Activated naive CD4-positive, alpha-beta T cell treated with anti-CD3 and anti-CD28 coated beads for 36 hours (primary cell): ENCODE results near the gene ZFTA. TPM values are rescaled to one million over a fixed set of nuclear protein-coding genes. Genes with fewer than 3 reads are reported as not detected.
"Not testable (repeated sequence)": the region's sequence is repeated elsewhere in the genome, so short reads cannot be mapped to it uniquely, and the experiment has no call there.

Experiments used
- CTCF ChIA-PET: fragments of 350-600 bp; sonication (Branson Sonifier 250); formaldehyde crosslinking; loops from one replicate; lab custom pipeline; 2021; ENCODE audit warnings: antibody characterized with exemption; lab: Charles Lee
- DNase-seq: peaks from one replicate; pipeline ENCODE4 v3.0.0-alpha.2; 2020
- H3K27ac Mint-ChIP-seq: one replicate; pipeline ENCODE4 v1.8.0; 2021; ENCODE audit warnings: mild to moderate bottlenecking, mixed read lengths
- H3K27me3 Mint-ChIP-seq: one replicate; pipeline ENCODE4 v1.8.0; 2021; ENCODE audit warnings: low read depth, mixed read lengths
- H3K36me3 Mint-ChIP-seq: one replicate; pipeline ENCODE4 v1.8.0; 2021; ENCODE audit warnings: low read depth, mixed read lengths
- H3K4me1 Mint-ChIP-seq: one replicate; pipeline ENCODE4 v1.8.0; 2021; ENCODE audit warnings: low read depth, mixed read lengths
- H3K4me3 Mint-ChIP-seq: one replicate; pipeline ENCODE4 v1.8.0; 2021; ENCODE audit warnings: mild to moderate bottlenecking, moderate library complexity, mixed read lengths
- H3K9me3 Mint-ChIP-seq: one replicate; pipeline ENCODE4 v1.8.0; 2021; ENCODE audit warnings: mixed read lengths
- intact Hi-C: fragments of 100-400 bp; cut with micrococcal nuclease; formaldehyde crosslinking; loops from one replicate; pipeline ENCODE4 v1.15.1; 2023
- total RNA-seq, 2 experiments: library from RNA; stranded (reverse); gene quantifications; one replicate each; pipeline ENCODE4 v1.2.3, GENCODE V29; 2021

ZFTA gene
- under 1 TPM; 0.91 TPM for total RNA-seq

DNA sequence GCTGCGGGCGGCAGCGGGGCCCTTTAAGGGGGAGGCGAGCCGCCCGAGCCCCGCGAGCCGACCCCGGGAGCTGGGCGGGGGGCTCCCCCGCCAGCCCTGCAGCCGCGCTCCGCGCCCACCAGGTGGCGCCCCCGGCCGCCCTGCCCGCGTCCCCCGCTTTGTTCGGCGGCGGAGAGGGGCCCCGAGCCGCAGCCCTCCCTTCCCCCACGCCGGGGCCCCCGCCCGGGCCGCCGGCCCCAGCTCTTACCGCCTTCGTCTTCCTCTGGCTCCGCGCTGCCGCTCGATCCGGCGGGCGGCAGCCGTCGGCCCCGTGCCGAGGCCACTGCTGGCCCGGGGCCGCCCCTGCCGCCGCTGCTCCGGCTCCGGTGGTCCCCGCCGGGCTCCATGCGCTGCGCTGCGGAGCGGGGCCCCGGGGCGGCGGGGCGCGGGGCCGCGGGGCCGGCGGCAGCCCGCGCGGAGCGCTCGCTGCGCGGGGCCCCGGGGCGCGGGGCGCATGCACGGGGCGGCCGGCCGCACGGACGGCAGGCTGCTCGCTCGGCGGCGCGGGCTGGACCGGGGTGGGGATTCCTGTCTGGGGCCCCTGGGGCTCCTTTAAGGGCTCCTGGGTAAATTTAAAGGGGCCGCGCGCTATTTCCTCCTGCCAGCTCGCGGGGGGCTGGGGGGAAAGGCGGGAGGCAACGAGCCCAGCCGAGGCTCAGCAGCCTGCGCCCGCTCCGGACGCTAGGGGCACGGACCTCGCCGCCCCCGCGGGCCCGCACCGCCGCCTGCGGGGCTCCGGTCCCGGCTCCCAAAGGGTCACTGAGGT lies at the start of gene ZFTA:
ZFTA (minus strand) TSS at position 539 of the 805 bp plus-strand sequence; CDS start at position 386, 153 bp downstream.
- intact Hi-C loops: loop anchor here (1.0 to 5.0 kb wide), 4 partner anchors 70 to 380 kb away; partner anchors contain the start of genes MARK2 and NAA40
- H3K36me3 Mint-ChIP-seq: peaks cover 2% of the 10 kb centered on the region
- no peaks in the 10 kb centered on the region for H3K9me3 Mint-ChIP-seq
- CTCF ChIA-PET: interaction anchor here (0.6 to 3.0 kb wide), 10 partner anchors 11 to 177 kb away, joined by 3 to 17 read pairs (median 4); no protein-coding TSS in a partner anchor
- H3K4me1 Mint-ChIP-seq: peaks cover 11% of the 10 kb centered on the region
- peak within 1 kb of the TSS; percentile 88 for H3K4me3 Mint-ChIP-seq
- H3K27me3 Mint-ChIP-seq: peaks cover 12% of the 10 kb centered on the region
- peak; percentile 49 for DNase-seq
- no peak within 1 kb of the TSS for H3K27ac Mint-ChIP-seq

DNA sequence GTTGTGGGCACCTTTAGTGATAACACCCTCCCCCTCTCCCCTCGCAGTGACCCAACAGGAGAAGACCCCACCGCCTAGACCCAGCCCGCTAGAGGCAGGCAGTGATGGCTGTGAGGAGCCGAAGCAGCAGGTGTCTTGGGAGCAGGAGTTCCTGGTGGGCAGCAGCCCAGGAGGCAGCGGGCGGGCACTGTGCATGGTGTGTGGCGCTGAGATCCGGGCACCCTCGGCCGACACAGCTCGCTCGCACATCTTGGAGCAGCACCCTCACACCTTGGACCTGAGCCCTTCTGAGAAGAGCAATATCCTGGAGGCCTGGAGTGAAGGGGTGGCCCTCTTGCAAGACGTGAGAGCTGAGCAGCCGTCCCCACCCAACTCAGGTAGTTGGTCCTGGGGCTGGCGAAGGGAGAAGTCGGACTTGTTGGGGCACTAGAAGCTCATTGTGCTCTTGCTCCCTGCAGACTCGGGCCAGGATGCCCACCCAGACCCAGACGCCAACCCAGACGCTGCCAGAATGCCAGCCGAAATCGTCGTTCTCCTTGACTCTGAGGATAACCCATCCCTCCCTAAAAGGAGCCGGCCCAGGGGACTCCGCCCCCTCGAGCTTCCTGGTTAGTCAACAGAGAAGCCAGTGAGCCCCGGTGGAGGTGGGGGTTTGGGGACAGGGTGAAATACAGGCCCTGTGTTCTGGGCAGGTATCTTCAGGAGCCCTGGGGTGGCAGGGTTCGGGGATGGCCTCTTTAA lies 49.4 kb upstream of the ZFTA start:
- Mint-ChIP-seq H3K9me3 (no peaks in the 10 kb centered on the region), H3K4me1 (peaks cover 13% of the 10 kb centered on the region), H3K4me3 (no peak overlapping the region), H3K36me3 (peaks cover 25% of the 10 kb centered on the region), H3K27me3 (no peaks in the 10 kb centered on the region), H3K27ac (no peak overlapping the region)
- CTCF ChIA-PET: interaction anchor here (0.6 to 1.5 kb wide), 3 partner anchors 18 to 138 kb away, joined by 4 to 5 read pairs (median 4); no protein-coding TSS in a partner anchor
- no peak for DNase-seq
- intact Hi-C loops: no loop called here

DNA sequence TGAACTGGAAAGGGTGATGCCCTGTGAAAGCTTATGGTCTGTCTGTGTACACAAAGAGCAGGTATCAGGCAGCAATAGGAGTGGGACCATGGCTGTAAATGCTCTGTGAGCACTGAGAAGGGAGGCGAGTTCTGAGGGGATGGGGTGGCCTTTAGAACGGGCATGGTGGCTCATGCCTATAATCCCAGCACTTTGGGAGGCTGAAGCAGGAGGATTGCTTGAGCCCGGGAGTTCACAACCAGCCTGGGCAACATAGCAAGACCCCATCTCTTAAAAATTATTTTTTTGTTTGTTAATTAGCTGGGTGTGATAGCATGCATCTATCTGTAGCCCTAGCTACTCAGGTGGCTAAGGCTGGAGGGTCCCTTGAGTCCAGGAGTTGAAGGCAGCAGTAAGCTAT lies 48.2 kb upstream of the ZFTA start:
- no peak overlapping the region for H3K4me3 Mint-ChIP-seq
- H3K36me3 Mint-ChIP-seq: peaks cover 18% of the 10 kb centered on the region
- no peak for DNase-seq
- H3K27me3 Mint-ChIP-seq: no peaks in the 10 kb centered on the region
- no peaks in the 10 kb centered on the region for H3K9me3 Mint-ChIP-seq
- CTCF ChIA-PET: interaction anchor here (1.5 kb wide), 1 partner anchor 19 kb away, joined by 5 read pairs; no protein-coding TSS in a partner anchor
- H3K4me1 Mint-ChIP-seq: peaks cover 18% of the 10 kb centered on the region
- intact Hi-C loops: no loop called here
- no peak overlapping the region for H3K27ac Mint-ChIP-seq

DNA sequence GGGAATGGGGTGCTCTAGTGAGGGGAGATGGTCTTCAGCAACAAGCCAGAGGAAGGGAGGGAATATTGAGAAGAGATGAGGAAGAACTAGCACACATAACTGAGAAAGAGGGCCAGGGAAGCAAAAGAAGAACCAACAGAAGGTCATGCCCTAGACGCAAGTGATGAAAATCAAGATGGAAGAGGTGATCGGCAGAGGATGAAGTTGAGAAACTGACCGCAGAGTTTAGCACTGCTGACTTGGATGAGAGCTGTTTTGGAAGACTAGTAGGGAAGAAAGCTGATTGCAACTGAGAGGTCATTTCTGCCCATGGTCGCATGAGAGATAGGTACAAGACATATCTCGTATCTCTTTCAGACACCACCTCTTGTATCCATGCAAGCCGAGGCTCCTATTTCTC lies 47.6 kb upstream of the ZFTA start:
- H3K4me3 Mint-ChIP-seq: no peak overlapping the region
- peaks cover 16% of the 10 kb centered on the region for H3K36me3 Mint-ChIP-seq
- peaks cover 18% of the 10 kb centered on the region for H3K4me1 Mint-ChIP-seq
- H3K27ac Mint-ChIP-seq: no peak overlapping the region
- no peaks in the 10 kb centered on the region for H3K9me3 Mint-ChIP-seq
- intact Hi-C loops: no loop called here
- CTCF ChIA-PET: interaction anchor here (1.5 kb wide), 1 partner anchor 20 kb away, joined by 5 read pairs; no protein-coding TSS in a partner anchor
- H3K27me3 Mint-ChIP-seq: peaks cover 3% of the 10 kb centered on the region
- no peak for DNase-seq

DNA sequence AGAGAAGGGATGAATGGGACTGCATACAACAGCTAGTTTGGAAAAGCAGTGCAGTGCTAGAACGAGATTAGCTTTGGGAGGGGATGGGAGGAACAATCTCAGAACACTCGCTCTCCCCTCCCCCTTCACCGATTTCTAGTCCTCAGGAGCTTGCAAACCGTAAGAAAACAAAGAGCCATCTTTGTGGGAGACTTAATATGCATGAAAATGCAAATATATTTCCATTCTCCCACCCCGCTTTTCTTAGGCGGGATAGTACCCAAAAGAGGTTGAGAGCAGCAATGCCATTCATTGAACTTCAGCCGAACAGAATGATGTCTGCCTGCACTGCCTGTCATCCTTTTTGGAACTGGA lies 45.8 kb upstream of the ZFTA start:
- CTCF ChIA-PET: no interaction called here
- intact Hi-C loops: no loop called here
- no peak for DNase-seq
- no peaks in the 10 kb centered on the region for H3K9me3 Mint-ChIP-seq
- H3K36me3 Mint-ChIP-seq: peaks cover 7% of the 10 kb centered on the region
- peaks cover 18% of the 10 kb centered on the region for H3K4me1 Mint-ChIP-seq
- peak overlapping the region; percentile 74 for H3K4me3 Mint-ChIP-seq
- H3K27me3 Mint-ChIP-seq: peaks cover 3% of the 10 kb centered on the region
- no peak overlapping the region for H3K27ac Mint-ChIP-seq

DNA sequence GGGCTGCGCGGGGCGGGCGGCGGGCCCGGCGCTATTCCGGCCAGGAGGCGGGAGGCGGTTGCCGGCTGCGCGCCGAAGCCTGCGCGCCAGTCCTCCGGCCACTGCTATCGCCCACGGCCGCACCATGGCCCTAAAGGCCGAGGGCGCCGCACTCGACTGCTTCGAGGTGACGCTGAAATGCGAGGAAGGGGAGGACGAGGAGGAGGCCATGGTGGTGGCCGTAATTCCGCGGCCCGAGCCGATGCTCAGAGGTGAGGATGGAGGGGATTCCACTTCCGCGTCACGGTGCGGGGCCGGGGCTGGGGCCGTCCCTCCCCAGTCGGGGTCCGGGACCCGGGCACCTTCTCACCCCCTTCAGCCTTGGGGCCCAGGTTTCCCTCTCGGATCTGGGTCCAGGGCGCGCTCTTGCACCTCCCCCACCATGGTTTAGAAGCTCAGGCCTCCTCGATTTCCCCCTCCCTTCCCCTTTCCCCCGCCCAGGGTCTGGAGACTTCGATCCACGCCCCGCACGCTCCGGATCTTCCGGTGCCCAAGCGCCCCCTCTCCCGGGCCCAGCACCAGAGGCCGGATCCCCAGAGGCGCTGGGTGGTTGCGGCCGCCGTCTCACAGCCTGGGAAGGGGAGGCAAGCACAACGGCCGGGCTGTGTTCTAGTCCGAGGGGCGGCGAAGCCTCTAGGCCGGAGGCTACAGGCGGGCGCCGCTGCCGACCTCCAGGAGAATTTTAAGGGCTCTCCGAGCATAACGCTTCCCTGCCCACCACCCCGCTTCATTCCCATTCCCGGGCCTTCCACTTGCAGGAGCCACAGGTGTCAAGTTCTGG lies 45.2 kb upstream of the ZFTA start:
- Mint-ChIP-seq H3K36me3 (peaks cover 7% of the 10 kb centered on the region), H3K27ac (no peak overlapping the region), H3K4me3 (peak overlapping the region; percentile 74), H3K9me3 (no peaks in the 10 kb centered on the region), H3K27me3 (peaks cover 3% of the 10 kb centered on the region), H3K4me1 (peaks cover 18% of the 10 kb centered on the region)
- peak; percentile 50 for DNase-seq
- CTCF ChIA-PET: no interaction called here
- intact Hi-C loops: no loop called here

DNA sequence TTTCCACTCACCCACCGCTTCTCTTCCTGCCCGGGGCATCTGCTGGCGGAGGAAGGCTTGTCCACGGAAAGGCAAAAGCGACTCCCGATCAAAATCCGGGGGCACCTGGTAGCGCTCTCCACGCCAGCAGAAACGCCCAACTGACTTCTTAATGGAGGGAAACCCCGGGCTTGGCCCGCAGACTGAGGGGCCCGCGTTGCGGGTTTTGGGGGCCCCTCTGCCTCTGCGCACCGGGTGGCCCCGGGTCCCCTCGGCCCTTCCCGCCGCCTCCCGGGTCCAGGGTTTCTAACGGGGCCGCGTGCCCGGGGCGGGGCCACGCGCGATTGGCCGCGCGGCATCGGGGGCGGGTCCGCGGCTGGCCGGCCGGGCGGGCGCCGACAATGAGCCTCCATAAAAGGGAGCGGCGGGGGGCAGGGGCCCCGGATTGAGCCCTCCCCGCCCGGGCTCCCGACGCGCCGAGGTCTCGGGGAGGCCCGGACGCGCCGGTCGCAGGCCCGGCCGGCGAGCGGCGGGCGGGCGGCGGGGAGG lies 44.5 kb upstream of the ZFTA start, which contains the start of gene SPINDOC:
SPINDOC (plus strand) TSS at position 422 of the 528 bp plus-strand sequence. CDS start 231 bp downstream, outside the sequence.
- Mint-ChIP-seq H3K27ac (no peak within 1 kb of the TSS), H3K27me3 (peaks cover 3% of the 10 kb centered on the region), H3K36me3 (peaks cover 3% of the 10 kb centered on the region), H3K9me3 (no peaks in the 10 kb centered on the region), H3K4me3 (peak within 1 kb of the TSS; percentile 74), H3K4me1 (peaks cover 18% of the 10 kb centered on the region)
- intact Hi-C loops: no loop called here
- CTCF ChIA-PET: interaction anchor here (0.6 kb wide), 1 partner anchor 11 kb away, joined by 3 read pairs; no protein-coding TSS in a partner anchor
- peak; percentile 66 for DNase-seq

DNA sequence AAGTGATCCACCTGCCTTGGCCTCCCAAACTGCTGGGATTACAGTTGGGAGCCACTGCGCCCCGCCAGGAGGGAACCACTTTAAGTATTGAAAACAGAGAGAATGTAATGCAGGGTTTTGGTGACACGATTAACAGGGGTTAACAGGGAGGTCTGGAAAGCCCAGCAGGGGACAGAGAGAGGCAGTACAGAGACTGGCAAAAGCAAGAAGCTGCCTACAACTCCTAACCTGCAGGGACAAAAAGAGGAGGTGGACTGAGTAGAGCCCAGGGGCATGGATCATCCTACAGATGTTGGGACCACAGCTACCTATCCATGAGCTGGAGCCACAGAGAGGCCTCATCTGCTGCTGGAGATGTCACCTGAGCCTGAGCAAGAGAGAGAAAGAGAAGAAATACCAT lies 42.9 kb upstream of the ZFTA start:
- H3K27ac Mint-ChIP-seq: no peak overlapping the region
- peaks cover 3% of the 10 kb centered on the region for H3K27me3 Mint-ChIP-seq
- no peak overlapping the region for H3K4me3 Mint-ChIP-seq
- intact Hi-C loops: no loop called here
- H3K9me3 Mint-ChIP-seq: no peaks in the 10 kb centered on the region
- H3K36me3 Mint-ChIP-seq: no peaks in the 10 kb centered on the region
- CTCF ChIA-PET: interaction anchor here (1.0 kb wide), 1 partner anchor 14 kb away, joined by 3 read pairs; no protein-coding TSS in a partner anchor
- no peak for DNase-seq
- peaks cover 18% of the 10 kb centered on the region for H3K4me1 Mint-ChIP-seq

DNA sequence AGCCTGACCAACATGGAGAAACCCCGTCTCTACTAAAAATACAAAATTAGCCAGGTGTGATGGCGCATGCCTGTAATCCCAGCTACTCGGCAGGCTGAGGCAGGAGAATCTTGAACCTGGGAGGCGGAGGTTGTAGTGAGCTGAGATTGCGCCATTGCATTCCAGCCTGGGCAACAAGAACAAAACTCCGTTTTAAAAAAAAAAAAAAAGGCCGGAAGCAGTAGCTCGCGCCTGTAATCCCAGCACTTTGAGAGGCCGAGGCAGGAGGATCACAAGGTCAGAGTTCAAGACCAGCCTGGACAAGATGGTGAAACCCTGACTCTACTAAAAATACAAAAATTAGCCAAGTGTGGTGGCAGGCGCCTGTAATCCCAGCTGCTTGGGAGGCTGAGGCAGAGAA lies 41.8 kb upstream of the ZFTA start:
- CTCF ChIA-PET, H3K9me3 Mint-ChIP-seq: not testable (repeated sequence)

DNA sequence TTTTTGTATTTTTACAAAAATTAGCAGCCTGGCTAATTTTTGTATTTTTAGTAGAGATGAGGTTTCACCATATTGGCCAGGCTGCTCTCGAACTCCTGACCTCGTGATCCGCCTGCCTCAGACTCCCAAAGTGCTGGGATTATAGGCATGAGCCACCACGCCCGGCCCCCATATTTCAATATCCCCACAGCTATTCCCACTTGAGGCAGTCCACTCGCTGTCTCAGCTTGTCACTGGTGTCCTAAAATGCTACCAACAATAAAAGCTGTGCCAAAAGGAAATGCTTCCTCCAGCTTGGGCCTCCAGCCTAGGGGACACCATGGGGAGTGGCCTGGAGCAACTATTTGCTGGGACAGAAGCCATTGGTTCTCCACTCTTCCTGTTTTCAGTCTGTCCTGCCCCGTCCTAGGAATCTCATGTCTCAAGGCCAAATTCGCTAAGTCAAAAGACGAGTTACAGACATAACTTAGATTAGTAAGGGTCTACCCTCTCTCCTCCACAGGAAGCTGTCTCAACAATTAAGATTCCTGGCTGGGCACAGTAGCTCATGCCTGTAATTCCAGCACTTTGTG lies 37.4 kb upstream of the ZFTA start:
- DNase-seq: no peak
- CTCF ChIA-PET: interaction anchor here (0.5 kb wide), 1 partner anchor 168 kb away, joined by 3 read pairs; no protein-coding TSS in a partner anchor
- Mint-ChIP-seq H3K27ac (no peak overlapping the region), H3K36me3 (no peaks in the 10 kb centered on the region), H3K27me3 (no peaks in the 10 kb centered on the region), H3K4me3 (no peak overlapping the region), H3K4me1 (no peaks in the 10 kb centered on the region), H3K9me3 (no peaks in the 10 kb centered on the region)
- intact Hi-C loops: no loop called here

More for the DNA sequence above, 41.8 kb upstream of the ZFTA start:
- H3K4me1 Mint-ChIP-seq: peaks cover 17% of the 10 kb centered on the region
- H3K36me3 Mint-ChIP-seq, H3K27ac Mint-ChIP-seq, H3K27me3 Mint-ChIP-seq, DNase-seq, intact Hi-C loops, H3K4me3 Mint-ChIP-seq: not testable (repeated sequence)

DNA sequence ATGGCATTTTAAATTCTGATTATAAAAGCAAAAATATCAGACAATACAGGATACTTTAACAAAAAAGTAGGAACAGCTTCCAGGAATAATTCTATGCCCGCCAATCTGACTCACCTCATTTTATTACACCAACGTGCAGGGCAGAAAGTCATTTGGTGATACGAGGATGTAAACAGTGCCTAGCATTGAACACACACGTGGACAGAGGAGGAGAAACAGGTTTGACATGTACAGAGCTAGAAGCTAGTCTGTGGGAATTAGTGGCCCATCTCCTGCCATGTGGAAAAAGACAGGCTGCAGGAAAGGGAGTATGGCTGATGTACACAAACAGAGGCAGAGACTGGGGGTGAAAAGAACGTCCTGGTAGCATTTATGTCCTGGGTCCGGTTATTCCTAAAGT lies 35.7 kb upstream of the ZFTA start:
- CTCF ChIA-PET: no interaction called here
- H3K4me3 Mint-ChIP-seq: no peak overlapping the region
- H3K27me3 Mint-ChIP-seq: no peaks in the 10 kb centered on the region
- no peak overlapping the region for H3K27ac Mint-ChIP-seq
- DNase-seq: no peak
- H3K9me3 Mint-ChIP-seq: no peaks in the 10 kb centered on the region
- H3K4me1 Mint-ChIP-seq: no peaks in the 10 kb centered on the region
- H3K36me3 Mint-ChIP-seq: no peaks in the 10 kb centered on the region
- intact Hi-C loops: no loop called here
